HEK293 (cell line): Measurements from ENCODE around the gene USP6.
"Not testable (repeated sequence)": the region's sequence is repeated elsewhere in the genome, so short reads cannot be mapped to it uniquely, and the experiment has no call there.

Experiments used
- ATF2 ChIP-seq: fragments of 450-650 bp; formaldehyde crosslinking; IDR thresholded peaks from 2 replicates; pipeline ENCODE4 v1.5.1; 2016; ENCODE audit warnings: missing biosample characterization, missing genetic modification characterization, low read depth
- HOXA7 ChIP-seq: sonication (generic); formaldehyde crosslinking; IDR thresholded peaks from 2 replicates; pipeline ENCODE4 v1.8.1; 2022; ENCODE audit warnings: missing genetic modification reagents, borderline replicate concordance
- YY2 ChIP-seq: fragments of 450-650 bp; formaldehyde crosslinking; IDR thresholded peaks from 2 replicates; pipeline ENCODE4 v1.5.1; 2016; ENCODE audit warnings: missing biosample characterization, missing genetic modification characterization
- ZBTB11 ChIP-seq: fragments of 450-650 bp; formaldehyde crosslinking; conservative IDR thresholded peaks from 2 replicates; pipeline ENCODE4 v1.5.1; 2016; ENCODE audit warnings: low read depth, missing biosample characterization, missing genetic modification characterization
- ZBTB8A ChIP-seq: fragments of 450-650 bp; formaldehyde crosslinking; IDR thresholded peaks from 2 replicates; pipeline ENCODE4 v1.5.1; 2016; ENCODE audit warnings: missing biosample characterization, missing genetic modification characterization
- ZFP3 ChIP-seq: fragments of 450-650 bp; formaldehyde crosslinking; IDR thresholded peaks from 2 replicates; pipeline ENCODE4 v1.5.1; 2016; ENCODE audit warnings: low read depth, missing biosample characterization, missing genetic modification characterization
- ZNF24 ChIP-seq: fragments of 450-650 bp; formaldehyde crosslinking; IDR thresholded peaks from 2 replicates; pipeline ENCODE4 v1.5.1; 2016; ENCODE audit warnings: missing biosample characterization, missing genetic modification characterization
- ZNF324 ChIP-seq: fragments of 450-650 bp; formaldehyde crosslinking; IDR thresholded peaks from 2 replicates; pipeline ENCODE4 v1.5.1; 2016; ENCODE audit warnings: missing biosample characterization, missing genetic modification characterization
- ZNF449 ChIP-seq: fragments of 450-650 bp; formaldehyde crosslinking; IDR thresholded peaks from 2 replicates; pipeline ENCODE4 v1.5.1; 2017; ENCODE audit warnings: missing biosample characterization, mild to moderate bottlenecking, missing genetic modification characterization, moderate library complexity
- ZNF510 ChIP-seq: fragments of 450-650 bp; formaldehyde crosslinking; IDR thresholded peaks from 2 replicates; pipeline ENCODE4 v1.5.1; 2018; ENCODE audit warnings: mild to moderate bottlenecking, missing genetic modification characterization, missing biosample characterization; ENCODE audit not compliant: insufficient replicate concordance
- TF ChIP-seq, protein P1 (sequence below): fragments of 450-650 bp; formaldehyde crosslinking; IDR thresholded peaks from 2 replicates; pipeline ENCODE4 v1.5.1; 2016; ENCODE audit warnings: missing biosample characterization, missing genetic modification characterization
- TF ChIP-seq, protein P2 (sequence below): fragments of 450-650 bp; formaldehyde crosslinking; IDR thresholded peaks from 2 replicates; pipeline ENCODE4 v1.5.1; 2016; ENCODE audit warnings: missing biosample characterization, missing genetic modification characterization
- TF ChIP-seq, protein P3 (sequence below): fragments of 450-650 bp; formaldehyde crosslinking; IDR thresholded peaks from 2 replicates; pipeline ENCODE4 v1.5.1; 2016; ENCODE audit warnings: missing biosample characterization, missing genetic modification characterization

- TF ChIP-seq, protein P1, sequence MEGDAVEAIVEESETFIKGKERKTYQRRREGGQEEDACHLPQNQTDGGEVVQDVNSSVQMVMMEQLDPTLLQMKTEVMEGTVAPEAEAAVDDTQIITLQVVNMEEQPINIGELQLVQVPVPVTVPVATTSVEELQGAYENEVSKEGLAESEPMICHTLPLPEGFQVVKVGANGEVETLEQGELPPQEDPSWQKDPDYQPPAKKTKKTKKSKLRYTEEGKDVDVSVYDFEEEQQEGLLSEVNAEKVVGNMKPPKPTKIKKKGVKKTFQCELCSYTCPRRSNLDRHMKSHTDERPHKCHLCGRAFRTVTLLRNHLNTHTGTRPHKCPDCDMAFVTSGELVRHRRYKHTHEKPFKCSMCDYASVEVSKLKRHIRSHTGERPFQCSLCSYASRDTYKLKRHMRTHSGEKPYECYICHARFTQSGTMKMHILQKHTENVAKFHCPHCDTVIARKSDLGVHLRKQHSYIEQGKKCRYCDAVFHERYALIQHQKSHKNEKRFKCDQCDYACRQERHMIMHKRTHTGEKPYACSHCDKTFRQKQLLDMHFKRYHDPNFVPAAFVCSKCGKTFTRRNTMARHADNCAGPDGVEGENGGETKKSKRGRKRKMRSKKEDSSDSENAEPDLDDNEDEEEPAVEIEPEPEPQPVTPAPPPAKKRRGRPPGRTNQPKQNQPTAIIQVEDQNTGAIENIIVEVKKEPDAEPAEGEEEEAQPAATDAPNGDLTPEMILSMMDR (tag by site-specific recombination) = not testable (repeated sequence)
- TF ChIP-seq HOXA7 (CRISPR knock-in tag); ZNF24; ZNF510; ZBTB11 (tag by site-specific recombination); ZBTB8A (tag by site-specific recombination); ZFP3 (tag by site-specific recombination); ZNF449; ZNF324; ATF2 (tag by site-specific recombination); YY2: not testable (repeated sequence)
- TF ChIP-seq, protein P2, sequence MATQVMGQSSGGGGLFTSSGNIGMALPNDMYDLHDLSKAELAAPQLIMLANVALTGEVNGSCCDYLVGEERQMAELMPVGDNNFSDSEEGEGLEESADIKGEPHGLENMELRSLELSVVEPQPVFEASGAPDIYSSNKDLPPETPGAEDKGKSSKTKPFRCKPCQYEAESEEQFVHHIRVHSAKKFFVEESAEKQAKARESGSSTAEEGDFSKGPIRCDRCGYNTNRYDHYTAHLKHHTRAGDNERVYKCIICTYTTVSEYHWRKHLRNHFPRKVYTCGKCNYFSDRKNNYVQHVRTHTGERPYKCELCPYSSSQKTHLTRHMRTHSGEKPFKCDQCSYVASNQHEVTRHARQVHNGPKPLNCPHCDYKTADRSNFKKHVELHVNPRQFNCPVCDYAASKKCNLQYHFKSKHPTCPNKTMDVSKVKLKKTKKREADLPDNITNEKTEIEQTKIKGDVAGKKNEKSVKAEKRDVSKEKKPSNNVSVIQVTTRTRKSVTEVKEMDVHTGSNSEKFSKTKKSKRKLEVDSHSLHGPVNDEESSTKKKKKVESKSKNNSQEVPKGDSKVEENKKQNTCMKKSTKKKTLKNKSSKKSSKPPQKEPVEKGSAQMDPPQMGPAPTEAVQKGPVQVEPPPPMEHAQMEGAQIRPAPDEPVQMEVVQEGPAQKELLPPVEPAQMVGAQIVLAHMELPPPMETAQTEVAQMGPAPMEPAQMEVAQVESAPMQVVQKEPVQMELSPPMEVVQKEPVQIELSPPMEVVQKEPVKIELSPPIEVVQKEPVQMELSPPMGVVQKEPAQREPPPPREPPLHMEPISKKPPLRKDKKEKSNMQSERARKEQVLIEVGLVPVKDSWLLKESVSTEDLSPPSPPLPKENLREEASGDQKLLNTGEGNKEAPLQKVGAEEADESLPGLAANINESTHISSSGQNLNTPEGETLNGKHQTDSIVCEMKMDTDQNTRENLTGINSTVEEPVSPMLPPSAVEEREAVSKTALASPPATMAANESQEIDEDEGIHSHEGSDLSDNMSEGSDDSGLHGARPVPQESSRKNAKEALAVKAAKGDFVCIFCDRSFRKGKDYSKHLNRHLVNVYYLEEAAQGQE (tag by site-specific recombination) = not testable (repeated sequence)
- TF ChIP-seq, protein P3, sequence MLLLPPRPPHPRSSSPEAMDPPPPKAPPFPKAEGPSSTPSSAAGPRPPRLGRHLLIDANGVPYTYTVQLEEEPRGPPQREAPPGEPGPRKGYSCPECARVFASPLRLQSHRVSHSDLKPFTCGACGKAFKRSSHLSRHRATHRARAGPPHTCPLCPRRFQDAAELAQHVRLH (tag by site-specific recombination) = not testable (repeated sequence)
Measured at GRCh38 chr17:5122056-5122455, 6.2 kb downstream of the USP6 start.
